Measurements from ENCODE around the gene SOX1. TPM values are rescaled to one million over a fixed set of nuclear protein-coding genes. Genes with fewer than 3 reads are reported as not detected.

SOX1 gene
- total RNA-seq, 1 donor from 2014 or later: 1.7 TPM

DNA sequence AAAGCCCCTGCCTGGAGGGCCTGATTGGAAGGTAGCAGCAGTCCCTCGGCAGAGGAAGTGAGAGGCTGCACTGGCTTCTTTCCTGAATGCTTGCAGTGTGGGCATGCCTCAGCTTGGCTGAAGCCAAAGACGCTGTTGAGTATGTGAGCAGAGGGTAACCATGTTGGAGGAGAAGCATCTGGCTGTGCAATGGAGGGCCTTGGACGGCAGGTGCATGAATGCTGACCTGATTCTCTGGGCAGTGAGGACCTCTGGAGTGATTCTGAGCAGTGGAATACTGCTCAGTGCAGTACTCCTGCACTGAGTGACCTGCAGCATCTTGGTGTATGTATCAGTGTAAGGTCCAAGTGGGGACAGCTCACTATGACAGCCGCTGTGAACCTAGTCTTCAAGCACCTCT lies 46.9 kb downstream of the SOX1 start:
- Mint-ChIP-seq H3K27ac (ENCODE audit: unreplicated experiment) (no peak overlapping the region), H3K9me3 (ENCODE audit: unreplicated experiment) (no peaks in the 10 kb centered on the region), H3K27me3 (ENCODE audit: unreplicated experiment) (peaks cover 10% of the 10 kb centered on the region), H3K36me3 (ENCODE audit: low read depth, unreplicated experiment) (no peaks in the 10 kb centered on the region), H3K4me1 (ENCODE audit: unreplicated experiment) (no peaks in the 10 kb centered on the region), H3K4me3 (ENCODE audit: unreplicated experiment) (no peak overlapping the region)
- no peak for DNase-seq (ENCODE audit: low spot score)
- TF ChIP-seq, protein P1, sequence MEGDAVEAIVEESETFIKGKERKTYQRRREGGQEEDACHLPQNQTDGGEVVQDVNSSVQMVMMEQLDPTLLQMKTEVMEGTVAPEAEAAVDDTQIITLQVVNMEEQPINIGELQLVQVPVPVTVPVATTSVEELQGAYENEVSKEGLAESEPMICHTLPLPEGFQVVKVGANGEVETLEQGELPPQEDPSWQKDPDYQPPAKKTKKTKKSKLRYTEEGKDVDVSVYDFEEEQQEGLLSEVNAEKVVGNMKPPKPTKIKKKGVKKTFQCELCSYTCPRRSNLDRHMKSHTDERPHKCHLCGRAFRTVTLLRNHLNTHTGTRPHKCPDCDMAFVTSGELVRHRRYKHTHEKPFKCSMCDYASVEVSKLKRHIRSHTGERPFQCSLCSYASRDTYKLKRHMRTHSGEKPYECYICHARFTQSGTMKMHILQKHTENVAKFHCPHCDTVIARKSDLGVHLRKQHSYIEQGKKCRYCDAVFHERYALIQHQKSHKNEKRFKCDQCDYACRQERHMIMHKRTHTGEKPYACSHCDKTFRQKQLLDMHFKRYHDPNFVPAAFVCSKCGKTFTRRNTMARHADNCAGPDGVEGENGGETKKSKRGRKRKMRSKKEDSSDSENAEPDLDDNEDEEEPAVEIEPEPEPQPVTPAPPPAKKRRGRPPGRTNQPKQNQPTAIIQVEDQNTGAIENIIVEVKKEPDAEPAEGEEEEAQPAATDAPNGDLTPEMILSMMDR (IDR thresholded peaks at IDR 0.05; ENCODE audit: unreplicated experiment): no peak

DNA sequence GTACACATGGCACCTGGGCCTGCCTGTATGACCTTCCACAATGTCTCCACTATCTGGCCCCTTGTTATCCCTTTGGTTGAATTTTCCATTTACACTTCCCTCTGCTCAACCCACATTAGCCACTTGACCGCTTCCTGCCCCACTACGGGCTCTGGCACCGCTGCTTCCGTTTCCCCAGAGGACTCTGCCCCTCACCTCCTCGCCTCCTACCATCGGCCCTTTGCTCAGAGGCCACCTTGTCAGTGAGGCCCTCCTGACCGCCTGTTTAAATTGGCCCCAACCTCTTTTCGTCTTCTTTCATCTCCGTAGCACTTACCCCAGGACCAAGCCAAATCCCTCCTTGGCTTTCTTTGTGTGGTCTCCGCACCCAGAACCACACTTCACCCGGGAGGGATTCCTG lies 47.4 kb downstream of the SOX1 start:
- TF ChIP-seq, protein P1 (IDR thresholded peaks at IDR 0.05; ENCODE audit: unreplicated experiment): no peak

DNA sequence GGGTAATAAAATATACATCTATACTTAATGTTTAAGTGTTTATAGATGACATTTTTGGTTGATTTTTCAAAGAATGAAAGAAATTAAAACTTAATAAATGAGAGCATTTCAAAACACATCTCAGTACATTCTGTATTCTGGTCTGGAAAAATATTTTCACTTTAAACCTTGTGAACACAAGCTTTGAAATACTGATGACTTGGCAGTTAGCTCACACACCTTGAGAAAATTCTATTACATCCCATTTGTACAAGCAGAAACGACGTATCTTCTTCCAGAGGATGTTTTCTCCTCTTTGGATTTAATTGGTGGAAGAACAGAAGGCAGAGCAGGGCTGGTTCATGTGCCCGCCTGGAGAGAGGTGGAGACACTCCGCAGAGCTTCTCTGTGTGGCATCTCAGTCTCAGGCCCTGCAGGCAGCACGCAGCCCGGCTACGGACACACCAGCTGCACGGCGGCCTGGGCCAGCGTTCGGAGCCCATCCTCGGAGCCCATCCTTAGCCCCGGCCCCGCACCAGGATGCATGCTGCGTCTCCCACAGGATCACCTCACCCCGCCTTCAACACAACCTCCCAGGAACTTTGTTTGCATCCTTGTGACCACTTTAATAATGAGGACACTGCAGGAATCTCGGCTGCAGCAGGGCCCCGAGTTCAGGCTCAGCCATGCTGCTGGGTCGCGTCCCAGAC lies 48.6 kb downstream of the SOX1 start:
- H3K27me3 Mint-ChIP-seq (ENCODE audit: unreplicated experiment): peaks cover 11% of the 10 kb centered on the region

More for the DNA sequence above, 47.4 kb downstream of the SOX1 start:
- Mint-ChIP-seq H3K9me3 (ENCODE audit: unreplicated experiment) (no peaks in the 10 kb centered on the region), H3K36me3 (ENCODE audit: low read depth, unreplicated experiment) (no peaks in the 10 kb centered on the region), H3K4me1 (ENCODE audit: unreplicated experiment) (no peaks in the 10 kb centered on the region), H3K4me3 (ENCODE audit: unreplicated experiment) (no peak overlapping the region), H3K27me3 (ENCODE audit: unreplicated experiment) (peaks cover 13% of the 10 kb centered on the region), H3K27ac (ENCODE audit: unreplicated experiment) (no peak overlapping the region)
- no peak for DNase-seq (ENCODE audit: low spot score)

DNA sequence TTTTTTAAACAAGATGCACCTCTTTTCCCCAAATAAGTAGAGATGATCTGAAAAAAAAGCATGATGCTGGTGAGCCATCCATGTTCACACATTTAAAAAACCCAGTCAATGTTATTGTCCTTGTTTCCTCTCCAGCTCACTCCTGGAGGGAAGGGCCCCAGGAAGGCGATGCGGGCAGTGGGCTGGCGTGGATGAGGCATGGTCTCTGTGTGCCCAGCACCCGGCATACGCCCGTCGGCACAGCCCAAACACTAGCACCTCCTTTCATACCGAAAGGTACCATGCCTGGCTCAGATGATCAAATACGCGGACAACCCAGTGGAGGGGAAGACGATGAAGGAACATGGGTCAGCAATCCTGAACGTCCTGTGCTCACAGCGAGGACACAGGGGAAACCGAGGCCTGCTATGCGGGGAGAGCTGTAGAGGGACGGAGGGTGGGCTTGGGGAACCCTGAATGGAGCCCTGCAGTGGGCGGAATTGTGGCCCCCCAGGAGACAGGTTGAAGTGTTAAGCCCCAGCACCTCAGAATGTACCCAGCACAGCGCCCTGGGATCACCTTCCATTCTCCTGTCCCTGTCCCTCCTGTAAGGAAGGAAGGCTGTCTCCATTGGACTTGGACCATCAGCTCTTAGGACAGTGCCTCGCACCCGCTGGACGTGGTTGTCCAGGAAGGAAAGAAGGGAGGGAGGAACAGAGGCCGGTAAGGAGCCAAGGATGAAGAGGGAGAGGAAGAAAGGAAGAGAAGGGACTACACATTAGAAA lies 49.4 kb downstream of the SOX1 start:
- DNase-seq (ENCODE audit: low spot score): no peak
- TF ChIP-seq, protein P1 (IDR thresholded peaks at IDR 0.05; ENCODE audit: unreplicated experiment): no peak
- Mint-ChIP-seq H3K27me3 (ENCODE audit: unreplicated experiment) (peaks cover 11% of the 10 kb centered on the region), H3K4me1 (ENCODE audit: unreplicated experiment) (no peaks in the 10 kb centered on the region), H3K36me3 (ENCODE audit: low read depth, unreplicated experiment) (no peaks in the 10 kb centered on the region), H3K27ac (ENCODE audit: unreplicated experiment) (no peak overlapping the region), H3K4me3 (ENCODE audit: unreplicated experiment) (no peak overlapping the region), H3K9me3 (ENCODE audit: unreplicated experiment) (no peaks in the 10 kb centered on the region)

More for the DNA sequence above, 48.6 kb downstream of the SOX1 start:
- Mint-ChIP-seq H3K4me3 (ENCODE audit: unreplicated experiment) (no peak overlapping the region), H3K36me3 (ENCODE audit: low read depth, unreplicated experiment) (no peaks in the 10 kb centered on the region), H3K27ac (ENCODE audit: unreplicated experiment) (no peak overlapping the region), H3K9me3 (ENCODE audit: unreplicated experiment) (no peaks in the 10 kb centered on the region), H3K4me1 (ENCODE audit: unreplicated experiment) (no peaks in the 10 kb centered on the region)
- TF ChIP-seq, protein P1 (IDR thresholded peaks at IDR 0.05; ENCODE audit: unreplicated experiment): no peak
- no peak for DNase-seq (ENCODE audit: low spot score)

Data from endothelial cell (in vitro differentiated cells).